GM21529 (cell line): ENCODE data around the gene FAM120B.
"Not testable (repeated sequence)": the region's sequence is repeated elsewhere in the genome, so short reads cannot be mapped to it uniquely, and the experiment has no call there.

ENCODE experiments used
- ATAC-seq: cut with Tn5 transposase; IDR thresholded peaks from one replicate; pipeline ENCODE4 v1.9.1; 2021; ENCODE audit not compliant: unreplicated experiment

The FAM120B gene

GRCh38 chr6:170374571-170375444 is 68.2 kb downstream of the FAM120B start:
- ATAC-seq: no peak

- ATAC-seq: no peak
These were observed 69.1 kb downstream of the FAM120B start for GRCh38 chr6:170375661-170376060.

- ATAC-seq: no peak
These were observed 70.0 kb downstream of the FAM120B start for GRCh38 chr6:170376386-170377043.

GRCh38 chr6:170378502-170378901 is 71.9 kb downstream of the FAM120B start:
- no peak for ATAC-seq

GRCh38 chr6:170381562-170381961 is 75.0 kb downstream of the FAM120B start:
- ATAC-seq: no peak

GRCh38 chr6:170383466-170384035 is 77.0 kb downstream of the FAM120B start:
- no peak for ATAC-seq

GRCh38 chr6:170385506-170385905 is 78.9 kb downstream of the FAM120B start:
- no peak for ATAC-seq

GRCh38 chr6:170388113-170388512 is 81.6 kb downstream of the FAM120B start:
- ATAC-seq: no peak

GRCh38 chr6:170393033-170393432 is 86.5 kb downstream of the FAM120B start:
- ATAC-seq: no peak

- ATAC-seq: no peak
These were observed 87.3 kb downstream of the FAM120B start for GRCh38 chr6:170393807-170394399.

- no peak for ATAC-seq
These were observed 88.4 kb downstream of the FAM120B start for GRCh38 chr6:170394980-170395379.

- not testable (repeated sequence) for ATAC-seq
These were observed 92.3 kb downstream of the FAM120B start for GRCh38 chr6:170398743-170399369.

- ATAC-seq: not testable (repeated sequence)
These were observed 93.5 kb downstream of the FAM120B start for GRCh38 chr6:170399955-170400558.

GRCh38 chr6:170402318-170403040 is 95.9 kb downstream of the FAM120B start:
- no peak for ATAC-seq

GRCh38 chr6:170403451-170403850 is 96.9 kb downstream of the FAM120B start:
- ATAC-seq: no peak

- no peak for ATAC-seq
These were observed 97.5 kb downstream of the FAM120B start for GRCh38 chr6:170404036-170404435.

GRCh38 chr6:170404697-170405096 is 98.1 kb downstream of the FAM120B start:
- no peak for ATAC-seq

GRCh38 chr6:170405311-170405975 is 98.9 kb downstream of the FAM120B start:
- ATAC-seq: no peak

- no peak for ATAC-seq
These were observed 100.6 kb downstream of the FAM120B start for GRCh38 chr6:170407200-170407599.
